Measurements from ENCODE around the gene MTCL1.

MTCL1 gene

GRCh38 chr18:8828798-8829197 is 123.4 kb downstream of the MTCL1 start:
- no peak for DNase-seq (ENCODE audit: low read depth in 2 of 2)
- no peak for TF ChIP-seq CTCF (IDR thresholded peaks at IDR 0.05; ENCODE audit: low read depth, low read length)
- H3K4me3 ChIP-seq (replicated peaks in 1 of 2; ENCODE audit: low read depth in 2 of 2, low read length in 2 of 2), result no peak overlapping the region

GRCh38 chr18:8830067-8831060 is 125.0 kb downstream of the MTCL1 start:
- no peak for TF ChIP-seq CTCF (IDR thresholded peaks at IDR 0.05; ENCODE audit: low read depth, low read length)
- no peak for DNase-seq (ENCODE audit: low read depth in 2 of 2)
- no peak overlapping the region for H3K4me3 ChIP-seq (replicated peaks in 1 of 2; ENCODE audit: low read depth in 2 of 2, low read length in 2 of 2)

GRCh38 chr18:8831112-8831511 is 125.8 kb downstream of the MTCL1 start:
- no peak for TF ChIP-seq CTCF (IDR thresholded peaks at IDR 0.05; ENCODE audit: low read depth, low read length)
- no peak overlapping the region for H3K4me3 ChIP-seq (replicated peaks in 1 of 2; ENCODE audit: low read depth in 2 of 2, low read length in 2 of 2)
- no peak for DNase-seq (ENCODE audit: low read depth in 2 of 2)

- H3K4me3 ChIP-seq (replicated peaks in 1 of 2; ENCODE audit: low read depth in 2 of 2, low read length in 2 of 2), result no peak overlapping the region
- no peak for DNase-seq (ENCODE audit: low read depth in 2 of 2)
- no peak for TF ChIP-seq CTCF (IDR thresholded peaks at IDR 0.05; ENCODE audit: low read depth, low read length)
Observed at GRCh38 chr18:8831531-8831930, 126.2 kb downstream of the MTCL1 start.

GRCh38 chr18:8833480-8833879 is 128.1 kb downstream of the MTCL1 start:
- H3K4me3 ChIP-seq (replicated peaks in 1 of 2; ENCODE audit: low read depth in 2 of 2, low read length in 2 of 2), result no peak overlapping the region
- no peak for DNase-seq (ENCODE audit: low read depth in 2 of 2)
- TF ChIP-seq CTCF (IDR thresholded peaks at IDR 0.05; ENCODE audit: low read depth, low read length), result no peak

GRCh38 chr18:8834881-8835280 is 129.5 kb downstream of the MTCL1 start:
- TF ChIP-seq CTCF (IDR thresholded peaks at IDR 0.05; ENCODE audit: low read depth, low read length), result no peak
- H3K4me3 ChIP-seq (replicated peaks in 1 of 2; ENCODE audit: low read depth in 2 of 2, low read length in 2 of 2), result no peak overlapping the region
- no peak for DNase-seq (ENCODE audit: low read depth in 2 of 2)

Data from cardiac fibroblast (primary cell).